Tongue (tissue), 2 donors: ENCODE data around the gene RALB. TPM values are rescaled to one million over a fixed set of nuclear protein-coding genes. Genes with fewer than 3 reads are reported as not detected.
"Not testable (repeated sequence)": the region's sequence is repeated elsewhere in the genome, so short reads cannot be mapped to it uniquely, and the experiment has no call there.

Experiments used
- DNase-seq: peaks from one replicate; pipeline ENCODE4 v3.0.0-alpha.2; 2015
- total RNA-seq: library from RNA; depleted of rRNA; stranded (reverse); fragments of >200 nt; gene quantifications from one replicate; pipeline ENCODE4 v1.2.3, GENCODE V29; 2014

Gene RALB
- total RNA-seq, 1 donor from 2014 or later: 56.4 TPM

GRCh38 chr2:120293096-120294007, 40.7 kb downstream of the RALB start:
- peak; percentile 50 for DNase-seq

- no peak for DNase-seq
These were observed 41.3 kb downstream of the RALB start for GRCh38 chr2:120294008-120294340.

GRCh38 chr2:120298173-120298835, 45.7 kb downstream of the RALB start:
- DNase-seq: no peak

GRCh38 chr2:120299004-120299403, 46.4 kb downstream of the RALB start:
- no peak for DNase-seq

GRCh38 chr2:120299561-120299960, 46.9 kb downstream of the RALB start:
- no peak for DNase-seq

- DNase-seq: peak; percentile 34
These were observed 47.7 kb downstream of the RALB start for GRCh38 chr2:120300385-120300784.

GRCh38 chr2:120301284-120301683, 48.6 kb downstream of the RALB start:
- DNase-seq: no peak

- DNase-seq: no peak
These were observed 49.6 kb downstream of the RALB start for GRCh38 chr2:120302301-120302700.

- DNase-seq: no peak
These were observed 50.5 kb downstream of the RALB start for GRCh38 chr2:120303177-120303576.

- DNase-seq: no peak
These were observed 52.6 kb downstream of the RALB start for GRCh38 chr2:120305296-120305695.

GRCh38 chr2:120305937-120306490, 53.4 kb downstream of the RALB start:
- DNase-seq: no peak

- no peak for DNase-seq
These were observed 54.8 kb downstream of the RALB start for GRCh38 chr2:120307482-120307881.

GRCh38 chr2:120308038-120308910, 55.6 kb downstream of the RALB start:
- no peak for DNase-seq

GRCh38 chr2:120310136-120310535, 57.5 kb downstream of the RALB start:
- DNase-seq: no peak

- DNase-seq: not testable (repeated sequence)
These were observed 58.2 kb downstream of the RALB start for GRCh38 chr2:120310841-120311240.

GRCh38 chr2:120312076-120312475, 59.4 kb downstream of the RALB start:
- DNase-seq: no peak

GRCh38 chr2:120312860-120313694, 60.4 kb downstream of the RALB start:
- DNase-seq: peak; percentile 94

- DNase-seq: no peak
These were observed 61.3 kb downstream of the RALB start for GRCh38 chr2:120313695-120314615.

- no peak for DNase-seq
These were observed 62.2 kb downstream of the RALB start for GRCh38 chr2:120314690-120315366.
